Mammary epithelial cell (primary cell): ENCODE results near the gene EN2.

Experiments used
- CTCF ChIP-seq, 2 donors: IDR thresholded peaks in 1 of 2; conservative IDR thresholded peaks in 1 of 2; 2 replicates each; pipeline ENCODE4 v1.5.1; 2011 to 2012; ENCODE audit warnings: inconsistent platforms in 2 of 2, low read length in 2 of 2, mild to moderate bottlenecking in 2 of 2, control low read depth in 1 of 2, low read depth in 1 of 2; ENCODE audit not compliant: insufficient read depth in 1 of 2; ENCODE audit errors: extremely low read depth in 1 of 2
- EZH2 ChIP-seq: IDR thresholded peaks from 2 replicates; pipeline ENCODE4 v1.6.1; 2012; ENCODE audit warnings: low read length, inconsistent platforms, borderline replicate concordance

DNA sequence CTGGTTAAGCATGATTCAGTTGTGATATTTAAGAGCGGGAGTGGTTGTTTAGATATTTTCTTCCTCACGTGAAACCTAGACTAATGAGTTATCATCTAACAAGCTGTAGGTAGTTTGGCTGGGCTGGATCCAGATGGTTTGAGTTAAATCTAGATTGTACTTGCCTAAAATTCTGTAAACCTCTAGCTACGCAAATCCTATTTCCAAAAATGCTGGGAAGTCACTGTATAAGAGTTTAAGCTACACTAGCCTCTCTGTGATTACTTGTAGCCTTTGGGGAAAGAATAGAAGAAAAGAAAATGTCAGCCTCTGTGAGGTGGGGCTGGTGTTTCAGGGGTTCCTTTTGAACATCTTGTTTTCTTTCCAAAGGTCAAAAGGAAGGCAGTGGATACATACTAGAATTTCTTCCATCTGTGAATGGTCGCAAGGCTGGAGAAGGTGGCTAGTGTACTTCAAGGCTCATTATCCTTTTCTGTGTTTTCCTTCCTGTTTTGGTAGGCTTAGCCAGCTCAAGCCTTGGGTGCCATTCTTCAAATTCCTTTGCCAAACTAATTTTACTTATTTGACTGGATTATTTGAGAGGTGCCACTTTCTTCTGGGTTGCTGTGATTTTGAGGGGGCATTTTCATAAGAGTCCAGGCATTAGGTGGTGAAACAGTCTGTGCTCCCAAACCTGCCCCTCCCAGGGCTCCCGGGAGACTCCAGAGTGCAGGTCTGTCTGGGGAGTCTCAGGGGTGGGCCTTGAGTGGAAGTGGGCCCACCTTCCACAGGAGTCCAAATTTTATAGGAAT lies 5.2 kb upstream of the EN2 start:
- TF ChIP-seq CTCF (conservative IDR thresholded peaks at IDR 0.05 in 1 of 2, IDR thresholded peaks at IDR 0.05 in 1 of 2; ENCODE audit: extremely low read depth in 1 of 2, insufficient read depth in 1 of 2, low read depth in 1 of 2, low read length in 2 of 2): no peak
- TF ChIP-seq EZH2: no peak
